Colonic mucosa (tissue), 4 donors: ENCODE results near the gene PIP4P1. TPM values are rescaled to one million over a fixed set of nuclear protein-coding genes. Genes with fewer than 3 reads are reported as not detected.
A peak's percentile ranks its signal among the peaks of the same experiment; 100 is the strongest.

ENCODE experiments used
- DNase-seq: peaks from one replicate; pipeline ENCODE4 v3.0.0-alpha.2; 2020
- H3K27ac ChIP-seq: fragments of 200-600 bp; one replicate; pipeline ENCODE4 v1.8.0; 2021
- H3K27me3 ChIP-seq: fragments of 200-600 bp; one replicate; pipeline ENCODE4 v1.8.0; 2021
- H3K36me3 ChIP-seq: fragments of 200-600 bp; one replicate; pipeline ENCODE4 v1.8.0; 2021
- H3K4me1 ChIP-seq: fragments of 200-600 bp; one replicate; pipeline ENCODE4 v1.8.0; 2021; ENCODE audit warnings: mild to moderate bottlenecking
- H3K4me3 ChIP-seq: fragments of 200-600 bp; one replicate; pipeline ENCODE4 v1.8.0; 2021
- H3K9ac ChIP-seq, 2 donors: one replicate each; pipeline ENCODE4 v1.7.0; 2013; ENCODE audit warnings: control low read depth in 2 of 2, low read depth in 2 of 2, low read length in 2 of 2
- H3K9me3 ChIP-seq: fragments of 200-600 bp; one replicate; pipeline ENCODE4 v1.8.0; 2021
- intact Hi-C: fragments of 100-400 bp; cut with DNase I; formaldehyde crosslinking; loops from one replicate; pipeline ENCODE4 v1.14.1; 2022
- total RNA-seq, 2 donors: library from RNA; stranded (reverse); fragmentation: NEBNext Ultra II Directional in 1 of 2; extraction: Animal tissue kit (Norgen Biotek cat#: 25700) in 1 of 2; gene quantifications; one replicate each; pipeline ENCODE4 v1.2.1, GENCODE V29; 2021
- TF ChIP-seq, protein P1 (sequence below): fragments of 200-600 bp; IDR thresholded peaks from one replicate; pipeline ENCODE4 v1.8.0; 2022; ENCODE audit warnings: antibody characterized with exemption, mild to moderate bottlenecking
- donor health status: healthy.
- donor health status: DM: no; HTN: no; CAD: no.
- donor health status: DM: no; HTN: no; CAD: no.

PIP4P1 gene
- total RNA-seq, 2 donors from 2014 or later, result 30.3 to 54.6 TPM

DNA sequence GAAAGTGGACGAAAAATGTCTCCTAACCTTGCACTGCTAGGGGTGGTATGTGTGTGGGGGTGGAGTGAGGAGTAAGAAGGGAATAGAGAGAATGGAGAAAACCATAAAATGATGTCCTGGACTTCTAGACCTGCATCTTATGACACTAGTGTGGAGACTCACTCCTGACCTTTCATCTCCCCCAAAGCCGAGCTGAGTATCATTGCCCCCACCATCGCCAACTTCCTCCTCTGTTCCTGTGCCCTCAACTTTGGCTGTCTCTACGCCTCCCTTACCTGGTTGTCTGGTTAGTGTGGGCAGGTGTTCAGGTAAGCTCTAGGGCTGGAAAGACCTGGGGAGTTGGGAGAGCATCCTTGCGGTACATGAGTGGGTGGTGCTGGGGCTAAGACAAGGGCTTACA is 20.8 kb downstream of the PIP4P1 start:
- Histone ChIP-seq H3K36me3 (no peaks in the 10 kb centered on the region), H3K27me3 (no peaks in the 10 kb centered on the region), H3K27ac (no peak overlapping the region), H3K4me1 (no peaks in the 10 kb centered on the region), H3K9me3 (no peaks in the 10 kb centered on the region), H3K4me3 (no peak overlapping the region), H3K9ac (no peak overlapping the region)
- TF ChIP-seq, protein P1, sequence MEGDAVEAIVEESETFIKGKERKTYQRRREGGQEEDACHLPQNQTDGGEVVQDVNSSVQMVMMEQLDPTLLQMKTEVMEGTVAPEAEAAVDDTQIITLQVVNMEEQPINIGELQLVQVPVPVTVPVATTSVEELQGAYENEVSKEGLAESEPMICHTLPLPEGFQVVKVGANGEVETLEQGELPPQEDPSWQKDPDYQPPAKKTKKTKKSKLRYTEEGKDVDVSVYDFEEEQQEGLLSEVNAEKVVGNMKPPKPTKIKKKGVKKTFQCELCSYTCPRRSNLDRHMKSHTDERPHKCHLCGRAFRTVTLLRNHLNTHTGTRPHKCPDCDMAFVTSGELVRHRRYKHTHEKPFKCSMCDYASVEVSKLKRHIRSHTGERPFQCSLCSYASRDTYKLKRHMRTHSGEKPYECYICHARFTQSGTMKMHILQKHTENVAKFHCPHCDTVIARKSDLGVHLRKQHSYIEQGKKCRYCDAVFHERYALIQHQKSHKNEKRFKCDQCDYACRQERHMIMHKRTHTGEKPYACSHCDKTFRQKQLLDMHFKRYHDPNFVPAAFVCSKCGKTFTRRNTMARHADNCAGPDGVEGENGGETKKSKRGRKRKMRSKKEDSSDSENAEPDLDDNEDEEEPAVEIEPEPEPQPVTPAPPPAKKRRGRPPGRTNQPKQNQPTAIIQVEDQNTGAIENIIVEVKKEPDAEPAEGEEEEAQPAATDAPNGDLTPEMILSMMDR, result no peak
- DNase-seq, result no peak
- intact Hi-C loops, result no loop called here

DNA sequence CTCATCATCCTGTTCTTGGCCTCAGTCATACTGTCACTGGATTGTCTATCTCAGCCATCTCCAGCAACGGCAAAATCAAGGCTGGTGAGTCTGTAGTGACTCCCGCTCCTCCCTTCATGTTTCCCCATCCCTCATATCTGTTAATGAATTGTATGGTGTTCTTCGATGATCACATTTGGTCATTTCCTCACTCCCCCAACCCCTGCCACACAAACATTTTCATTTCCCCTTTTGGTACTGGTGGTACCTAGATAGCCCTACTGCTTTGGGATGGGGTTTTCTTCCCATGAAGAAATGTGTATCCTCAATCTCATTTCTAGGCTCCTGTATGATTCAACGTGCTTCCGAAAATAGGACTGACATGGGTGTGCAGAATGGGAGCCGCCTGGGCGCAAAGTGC is 22.6 kb downstream of the PIP4P1 start:
- TF ChIP-seq, protein P1, result no peak
- no peak overlapping the region for H3K4me3 ChIP-seq
- no peaks in the 10 kb centered on the region for H3K4me1 ChIP-seq
- no peaks in the 10 kb centered on the region for H3K9me3 ChIP-seq
- no peak overlapping the region for H3K9ac ChIP-seq
- DNase-seq, result no peak
- H3K27me3 ChIP-seq, result no peaks in the 10 kb centered on the region
- no peaks in the 10 kb centered on the region for H3K36me3 ChIP-seq
- no peak overlapping the region for H3K27ac ChIP-seq
- intact Hi-C loops, result no loop called here

DNA sequence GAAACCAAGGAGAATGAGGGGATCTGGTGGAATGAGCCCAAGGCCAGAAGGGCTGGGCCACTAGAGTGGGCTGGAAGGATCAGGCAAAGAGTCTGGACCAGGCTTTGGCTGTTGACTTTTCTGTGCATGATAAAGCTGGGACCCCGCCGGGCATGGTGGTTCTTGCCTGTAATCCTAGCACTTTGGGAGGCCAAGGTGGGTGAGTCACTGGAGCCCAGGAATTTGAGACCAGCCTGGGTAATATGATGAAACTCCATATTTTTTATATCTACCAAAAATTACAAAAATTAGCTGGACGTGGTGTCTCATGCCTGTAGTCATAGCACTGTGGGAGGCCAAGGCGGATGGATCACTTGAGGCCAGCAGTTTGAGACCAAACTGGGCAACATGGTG is 24.9 kb downstream of the PIP4P1 start:
- H3K36me3 ChIP-seq, result no peaks in the 10 kb centered on the region
- H3K27me3 ChIP-seq, result no peaks in the 10 kb centered on the region
- no peak overlapping the region for H3K9ac ChIP-seq
- H3K4me3 ChIP-seq, result no peak overlapping the region
- TF ChIP-seq, protein P1, result no peak
- no peak for DNase-seq
- no peaks in the 10 kb centered on the region for H3K4me1 ChIP-seq
- H3K9me3 ChIP-seq, result no peaks in the 10 kb centered on the region
- intact Hi-C loops, result no loop called here
- no peak overlapping the region for H3K27ac ChIP-seq

DNA sequence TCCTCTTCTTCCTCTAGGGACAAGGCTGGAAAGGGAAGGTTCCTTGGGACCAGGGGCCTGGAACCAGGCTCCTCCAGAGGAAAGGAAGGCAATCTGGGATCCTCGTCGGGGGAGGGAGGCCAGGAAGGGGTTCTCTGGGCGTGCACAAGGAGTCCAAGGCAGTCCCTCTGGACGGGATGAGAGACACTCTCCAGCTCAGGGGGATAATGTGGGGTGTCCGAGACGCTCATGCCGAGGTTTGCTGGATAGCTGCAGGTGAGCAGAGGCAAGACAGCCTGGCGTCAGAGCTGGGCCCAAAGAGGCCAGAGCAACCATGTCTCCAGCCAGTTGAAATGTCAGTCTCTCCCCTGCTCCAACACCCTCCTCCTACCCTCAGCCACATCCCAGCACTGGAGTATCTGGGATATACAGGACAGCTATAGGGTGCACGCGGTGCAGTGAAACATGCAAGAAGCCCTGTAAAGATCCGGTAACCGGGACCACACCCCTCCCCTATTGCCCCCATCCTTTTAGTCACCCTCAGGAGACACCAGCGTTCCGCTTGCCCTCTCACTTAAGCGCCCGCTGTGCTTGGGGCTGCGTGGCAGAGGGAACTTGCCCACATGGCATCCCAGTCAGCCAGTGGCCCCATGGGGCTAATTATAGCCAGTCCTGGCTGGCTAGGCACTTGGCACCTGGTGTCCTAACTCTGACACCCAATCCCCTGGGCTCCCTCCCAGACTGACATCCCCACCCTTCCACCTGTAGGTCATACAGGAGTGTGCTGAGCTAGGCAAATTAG is 25.5 kb downstream of the PIP4P1 start, which contains the start of gene KLHL33:
TSS of gene KLHL33 (minus strand) at position 585 of the 781 bp plus-strand sequence. CDS start at position 230, 355 bp downstream.
- Histone ChIP-seq H3K27ac (no peak within 1 kb of the TSS), H3K9ac (peak within 1 kb of the TSS in 1 of 2 donors; percentile 3), H3K4me3 (no peak within 1 kb of the TSS), H3K4me1 (no peaks in the 10 kb centered on the region), H3K9me3 (no peaks in the 10 kb centered on the region), H3K36me3 (no peaks in the 10 kb centered on the region), H3K27me3 (no peaks in the 10 kb centered on the region)
- TF ChIP-seq, protein P1, result no peak
- intact Hi-C loops, result no loop called here
- DNase-seq, result no peak

DNA sequence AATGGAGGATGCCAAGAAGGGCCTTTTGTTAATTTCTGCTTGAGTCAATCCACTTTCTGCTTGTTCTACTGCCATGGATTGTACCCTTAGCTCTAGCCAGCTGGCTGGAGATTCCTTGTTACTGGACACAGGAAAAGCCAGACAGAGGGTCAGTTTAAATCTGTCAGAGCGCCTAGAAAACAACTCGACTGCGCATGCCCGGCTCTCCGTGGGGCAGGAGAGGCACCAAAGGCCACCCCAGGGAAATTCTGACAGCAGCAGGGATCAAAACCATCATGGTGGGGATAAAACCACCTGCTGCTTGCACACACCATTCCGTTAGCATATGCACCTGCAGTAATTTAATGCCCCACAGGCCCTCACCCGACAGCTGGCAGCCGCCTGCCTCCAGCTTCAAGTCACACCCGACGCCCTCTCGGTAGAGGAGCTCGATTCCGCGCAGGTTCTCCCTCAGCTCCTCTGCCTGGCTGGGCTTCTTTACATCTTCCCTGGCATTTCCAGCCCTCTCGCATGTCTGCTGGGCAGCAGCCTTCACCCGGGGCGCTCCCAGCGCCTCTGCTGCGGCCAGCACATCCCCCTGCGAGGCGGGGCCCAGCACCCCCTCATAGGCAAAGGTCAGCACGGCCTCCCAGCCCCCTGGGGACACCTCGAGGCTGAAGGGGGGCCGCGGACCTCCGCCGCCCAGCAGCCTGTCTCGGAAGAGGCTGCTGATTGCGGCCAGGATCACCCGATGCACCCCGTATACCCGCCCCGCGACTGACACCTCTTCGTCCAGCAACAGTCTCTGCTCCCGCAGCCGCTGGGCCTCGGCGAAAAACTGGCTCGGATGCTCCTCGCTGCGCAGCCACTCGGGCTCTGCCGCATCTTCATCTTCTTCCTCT is 26.3 kb downstream of the PIP4P1 start:
- no peaks in the 10 kb centered on the region for H3K27me3 ChIP-seq
- TF ChIP-seq, protein P1, result no peak
- H3K9ac ChIP-seq, result peak overlapping the region in 1 of 2 donors; percentile 3
- no peak overlapping the region for H3K4me3 ChIP-seq
- peaks cover 5% of the 10 kb centered on the region for H3K4me1 ChIP-seq
- H3K27ac ChIP-seq, result no peak overlapping the region
- H3K9me3 ChIP-seq, result no peaks in the 10 kb centered on the region
- no peaks in the 10 kb centered on the region for H3K36me3 ChIP-seq
- no peak for DNase-seq
- intact Hi-C loops, result no loop called here
